Suprapubic skin (tissue), 3 donors: ENCODE results near the gene BOLA1.

Experiments used
- POLR2A ChIP-seq, 2 donors: fragments of 450-650 bp; IDR thresholded peaks; one replicate each; pipeline ENCODE4 v1.6.1; 2017; ENCODE audit warnings: antibody characterized with exemption in 2 of 2, mild to moderate bottlenecking in 2 of 2, moderate library complexity in 2 of 2
- TF ChIP-seq, protein P1 (sequence below), 2 donors: fragments of 200-600 bp in 1 of 2; fragments of 450-650 bp in 1 of 2; sonication (generic) in 1 of 2; IDR thresholded peaks; one replicate each; pipeline ENCODE4 v1.5.1; 2016 to 2019; ENCODE audit warnings: antibody characterized with exemption in 2 of 2, mild to moderate bottlenecking in 1 of 2, moderate library complexity in 1 of 2

DNA sequence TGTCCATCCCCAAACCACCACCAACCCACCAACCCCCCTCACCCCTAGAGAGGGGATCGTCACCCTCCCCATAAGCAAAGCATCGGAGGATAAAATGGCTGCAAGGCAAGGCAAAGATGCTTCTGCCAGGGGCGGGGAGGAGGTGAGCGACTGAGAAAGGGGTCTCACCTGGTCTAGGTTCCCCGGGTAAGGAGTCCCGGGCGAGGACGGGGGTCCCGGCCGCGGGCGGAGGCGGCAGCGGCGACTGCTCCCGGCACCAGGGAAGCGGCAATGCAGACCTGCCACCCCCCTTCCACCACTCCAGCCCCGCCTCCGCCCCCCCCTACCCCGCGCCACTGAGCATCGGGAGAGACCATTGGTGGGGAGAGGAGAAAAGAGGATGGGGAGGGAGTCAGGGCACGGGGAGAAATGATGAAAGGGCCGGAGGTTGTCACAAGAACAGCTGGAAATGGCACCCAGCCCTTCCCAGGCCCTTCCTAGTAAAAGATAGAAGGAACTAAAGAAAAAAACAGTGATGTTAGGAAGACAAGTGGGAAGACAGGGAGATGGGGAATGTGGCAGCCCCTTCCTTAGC, 18.3 kb downstream of the BOLA1 start, which contains the start of gene SV2A:
- no peak for TF ChIP-seq POLR2A (IDR thresholded peaks at IDR 0.05)
- TF ChIP-seq, protein P1, sequence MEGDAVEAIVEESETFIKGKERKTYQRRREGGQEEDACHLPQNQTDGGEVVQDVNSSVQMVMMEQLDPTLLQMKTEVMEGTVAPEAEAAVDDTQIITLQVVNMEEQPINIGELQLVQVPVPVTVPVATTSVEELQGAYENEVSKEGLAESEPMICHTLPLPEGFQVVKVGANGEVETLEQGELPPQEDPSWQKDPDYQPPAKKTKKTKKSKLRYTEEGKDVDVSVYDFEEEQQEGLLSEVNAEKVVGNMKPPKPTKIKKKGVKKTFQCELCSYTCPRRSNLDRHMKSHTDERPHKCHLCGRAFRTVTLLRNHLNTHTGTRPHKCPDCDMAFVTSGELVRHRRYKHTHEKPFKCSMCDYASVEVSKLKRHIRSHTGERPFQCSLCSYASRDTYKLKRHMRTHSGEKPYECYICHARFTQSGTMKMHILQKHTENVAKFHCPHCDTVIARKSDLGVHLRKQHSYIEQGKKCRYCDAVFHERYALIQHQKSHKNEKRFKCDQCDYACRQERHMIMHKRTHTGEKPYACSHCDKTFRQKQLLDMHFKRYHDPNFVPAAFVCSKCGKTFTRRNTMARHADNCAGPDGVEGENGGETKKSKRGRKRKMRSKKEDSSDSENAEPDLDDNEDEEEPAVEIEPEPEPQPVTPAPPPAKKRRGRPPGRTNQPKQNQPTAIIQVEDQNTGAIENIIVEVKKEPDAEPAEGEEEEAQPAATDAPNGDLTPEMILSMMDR (IDR thresholded peaks at IDR 0.05): no peak
